GM10248 (cell line): ENCODE measurements around the gene STOM.

ENCODE experiments used
- CTCF ChIA-PET: fragments of 300-600 bp; sonication (Branson Sonifier 250); formaldehyde crosslinking; extraction: SDS; loops from one replicate; lab custom pipeline; 2021; ENCODE audit warnings: antibody characterized with exemption; lab: Yijun Ruan, JAX
- POLR2A ChIA-PET: fragments of 350-650 bp; sonication (Branson Sonifier 250); formaldehyde crosslinking; extraction: SDS; loops from one replicate; lab custom pipeline; 2020; ENCODE audit warnings: antibody characterized with exemption; lab: Yijun Ruan, JAX
- DNase-seq: peaks from one replicate; pipeline ENCODE4 v3.0.0; 2012; ENCODE audit errors: extremely low spot score
- CTCF ChIP-seq: IDR thresholded peaks from 2 replicates; pipeline ENCODE4 v1.5.1; 2012; ENCODE audit warnings: mild to moderate bottlenecking, low read depth; ENCODE audit errors: extremely low read depth, missing control alignments, control extremely low read depth

Gene STOM

GRCh38 chr9:121322737-121323448 is 47.2 kb downstream of the STOM start:
- DNase-seq, result no peak
- no peak for TF ChIP-seq CTCF
- CTCF ChIA-PET, result interaction anchor here (4.9 to 11.4 kb wide), 3 partner anchors 19 to 78 kb away, joined by 63 to 294 read pairs (median 66); no protein-coding TSS in a partner anchor
- POLR2A ChIA-PET, result no interaction called here

DNA sequence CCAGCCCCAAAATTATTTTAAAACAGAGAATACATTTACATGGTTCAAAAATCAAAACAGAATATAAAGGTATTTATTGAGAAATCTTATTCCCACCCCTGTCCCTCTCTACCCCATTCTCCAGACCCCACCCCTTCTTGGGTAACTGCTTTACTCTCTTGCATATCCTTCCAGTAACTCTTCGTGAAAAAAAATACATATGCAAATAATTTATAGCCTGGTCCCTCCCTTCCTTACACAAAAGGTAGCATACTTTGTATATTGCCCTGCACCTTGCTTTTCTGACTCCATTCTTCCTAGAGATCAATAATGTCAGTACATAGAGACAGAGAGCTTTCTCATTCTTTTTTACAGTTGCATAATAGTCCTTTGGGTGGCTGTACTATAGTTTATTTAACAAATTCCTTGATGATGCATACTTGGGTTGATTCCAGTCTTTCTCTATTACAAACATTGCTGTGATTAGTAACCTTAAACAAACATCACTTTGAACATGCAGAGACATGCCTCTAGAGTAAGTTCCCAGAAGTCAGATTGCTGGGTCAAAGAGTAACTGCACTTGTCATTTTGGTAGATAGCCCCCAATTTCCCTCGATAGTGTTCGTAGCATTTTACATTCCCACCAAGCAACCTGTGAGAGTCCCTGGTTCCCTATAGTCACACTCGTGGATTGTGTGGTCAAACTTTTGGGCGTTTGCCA is 47.9 kb downstream of the STOM start:
- POLR2A ChIA-PET, result no interaction called here
- CTCF ChIA-PET, result interaction anchor here (3.2 to 11.4 kb wide), 6 partner anchors 19 to 88 kb away, joined by 31 to 294 read pairs (median 54); no protein-coding TSS in a partner anchor
- no peak for TF ChIP-seq CTCF
- DNase-seq, result no peak

DNA sequence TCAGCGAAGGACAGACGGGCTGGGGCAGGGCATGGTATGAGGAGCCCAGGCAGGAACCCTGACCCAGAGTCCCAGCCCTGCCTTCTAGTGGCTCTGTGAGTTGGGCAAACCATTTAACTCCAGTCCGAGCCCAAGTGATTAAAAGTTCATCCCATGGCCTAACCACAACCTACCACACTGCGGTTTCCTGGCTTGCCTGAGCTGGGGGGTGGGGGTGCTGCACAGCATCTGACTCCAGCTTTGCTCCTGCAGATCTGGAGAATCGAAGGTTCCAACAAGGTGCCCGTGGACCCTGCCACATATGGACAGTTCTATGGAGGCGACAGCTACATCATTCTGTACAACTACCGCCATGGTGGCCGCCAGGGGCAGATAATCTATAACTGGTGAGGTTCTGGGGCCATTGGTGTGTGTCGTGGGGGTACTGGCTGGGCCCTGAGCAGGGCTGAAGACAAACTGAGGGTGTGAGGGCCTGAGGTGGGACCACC is 49.0 kb downstream of the STOM start:
- no peak for TF ChIP-seq CTCF
- DNase-seq, result no peak
- POLR2A ChIA-PET, result no interaction called here
- CTCF ChIA-PET, result interaction anchor here (0.8 to 11.4 kb wide), 35 partner anchors 7 to 488 kb away, joined by 3 to 294 read pairs (median 16); partner anchors contain the start of gene GSN

- DNase-seq, result no peak
- TF ChIP-seq CTCF, result no peak
- POLR2A ChIA-PET, result interaction anchor here (0.6 kb wide), 1 partner anchor 74 kb away, joined by 8 read pairs; no protein-coding TSS in a partner anchor
- CTCF ChIA-PET, result interaction anchor here (0.8 to 11.4 kb wide), 68 partner anchors 9 to 602 kb away, joined by 3 to 294 read pairs (median 6); partner anchors contain the start of genes GGTA1 and GSN
These were observed 50.7 kb downstream of the STOM start for GRCh38 chr9:121319383-121319780.

DNA sequence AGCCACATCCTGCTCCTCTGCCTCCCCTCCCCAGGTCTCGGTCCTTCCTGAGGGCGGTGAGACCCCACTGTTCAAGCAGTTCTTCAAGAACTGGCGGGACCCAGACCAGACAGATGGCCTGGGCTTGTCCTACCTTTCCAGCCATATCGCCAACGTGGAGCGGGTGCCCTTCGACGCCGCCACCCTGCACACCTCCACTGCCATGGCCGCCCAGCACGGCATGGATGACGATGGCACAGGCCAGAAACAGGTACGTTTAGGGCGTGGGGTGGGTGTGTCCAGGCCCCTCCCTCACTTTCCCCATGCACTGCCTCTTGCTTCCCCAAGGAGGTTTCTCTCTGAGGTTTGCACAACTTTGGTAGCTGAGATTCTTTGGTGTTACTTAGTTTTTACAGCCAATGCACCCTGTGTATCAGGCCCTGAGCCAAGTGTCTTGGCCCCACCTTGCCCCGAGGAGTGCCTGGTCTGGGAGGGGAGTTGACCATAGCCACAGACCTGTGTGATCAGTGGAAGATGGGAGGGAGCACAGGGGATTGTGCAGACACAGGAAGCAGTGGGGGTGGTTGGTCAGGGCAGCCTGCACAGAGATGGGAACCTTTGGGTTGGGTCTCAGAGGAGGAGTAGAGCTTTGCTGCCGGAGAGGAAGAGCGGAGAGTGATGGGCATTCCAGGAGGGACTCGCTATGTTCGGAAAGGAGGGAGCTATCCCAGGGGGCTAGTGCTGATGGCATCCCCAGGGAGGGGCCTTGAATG is 51.2 kb downstream of the STOM start:
- DNase-seq, result no peak
- CTCF ChIA-PET, result interaction anchor here (0.8 to 11.4 kb wide), 42 partner anchors 9 to 540 kb away, joined by 3 to 294 read pairs (median 12); partner anchors contain the start of gene GSN
- POLR2A ChIA-PET, result no interaction called here
- TF ChIP-seq CTCF, result no peak
